HepG2 (cell line): ENCODE results near the gene AFDN. TPM values are rescaled to one million over a fixed set of nuclear protein-coding genes. Genes with fewer than 3 reads are reported as not detected.
A peak's percentile ranks its signal among the peaks of the same experiment; 100 is the strongest.

ENCODE experiments used
- ATAC-seq: fragments of 200-7000 bp; cut with Tn5 transposase; 3 replicates; pipeline ENCODE4 v1.9.1; 2020; ENCODE audit warnings: mild to moderate bottlenecking, moderate library complexity
- BruUV-seq: library from RNA; stranded (reverse); fragments of 400-500 nt; replicated peaks from 2 replicates; lab custom pipeline; 2021; lab: Mats Ljungman, UMichigan
- CTCF ChIA-PET: fragments of 300-600 bp; formaldehyde crosslinking; extraction: SDS; loops from one replicate; lab custom pipeline; 2021; ENCODE audit warnings: low total read pairs, inconsistent platforms, low intra/inter-chr PET ratio; lab: Yijun Ruan, JAX
- POLR2A ChIA-PET: fragments of 350-600 bp; sonication (Branson Sonifier 250); formaldehyde crosslinking; loops from one replicate; lab custom pipeline; 2020; ENCODE audit warnings: antibody characterized with exemption, inconsistent platforms; lab: Yijun Ruan, JAX
- DNase-seq: peaks from one replicate; pipeline ENCODE4 v3.0.0-alpha.2; 2015; ENCODE audit warnings: low spot score
- FAIRE-seq: peaks from 3 replicates; lab custom pipeline; 2011; peaks lifted over from hg19 to GRCh38; lab: Jason Lieb, UNC
- H2AFZ ChIP-seq: one replicate; pipeline ENCODE4 v1.6.1; 2011; ENCODE audit warnings: low read length, inconsistent platforms
- H3K27ac ChIP-seq: fragments of 300-600 bp; 3 replicates; pipeline ENCODE4 v1.8.0; 2011; ENCODE audit warnings: mixed run types, mild to moderate bottlenecking, mixed read lengths, low read length, inconsistent platforms; ENCODE audit not compliant: insufficient read depth; ENCODE audit errors: extremely low read length
- H3K27me3 ChIP-seq, 2 experiments: fragments of 200-600 bp in 1 of 2; 2 replicates in 1 of 2; 3 replicates in 1 of 2; pipeline versions ENCODE4 v1.6.0 to v1.8.0; 2011; ENCODE audit warnings: low read length in 2 of 2, mild to moderate bottlenecking in 2 of 2, moderate library complexity in 2 of 2, inconsistent platforms in 1 of 2; ENCODE audit not compliant: insufficient read depth in 2 of 2, control insufficient read depth in 1 of 2
- H3K36me3 ChIP-seq, 2 experiments: fragments of 200-600 bp in 1 of 2; replicated peaks in 1 of 2; 2 replicates in 1 of 2; 3 replicates in 1 of 2; pipeline versions ENCODE4 v1.5.1 to v1.8.0; 2011; ENCODE audit warnings: low read length in 2 of 2, inconsistent platforms in 1 of 2; ENCODE audit not compliant: insufficient read depth in 2 of 2, control insufficient read depth in 1 of 2
- H3K4me1 ChIP-seq: 2 replicates; pipeline ENCODE4 v1.5.1; 2012; ENCODE audit warnings: low read length, inconsistent platforms; ENCODE audit not compliant: insufficient read depth
- H3K4me2 ChIP-seq: 2 replicates; pipeline ENCODE4 v1.6.0; 2011; ENCODE audit warnings: low read depth, low read length, inconsistent platforms
- H3K4me3 ChIP-seq, 3 experiments: fragments of 200-600 bp in 1 of 3; sonication (generic), shearing (Covaris generic) in 1 of 3; replicated peaks in 1 of 3; 2 replicates each; pipeline ENCODE4 v1.5.1; 2011 to 2016; ENCODE audit warnings: low read length in 3 of 3, inconsistent platforms in 2 of 3, low read depth in 2 of 3, mild to moderate bottlenecking in 2 of 3, control low read depth in 1 of 3, mixed read lengths in 1 of 3; ENCODE audit not compliant: insufficient read depth in 1 of 3
- H3K79me2 ChIP-seq: one replicate; pipeline ENCODE4 v1.6.1; 2011; ENCODE audit warnings: low read length, inconsistent platforms; ENCODE audit not compliant: insufficient read depth
- H3K9ac ChIP-seq: 2 replicates; pipeline ENCODE4 v1.6.0; 2011; ENCODE audit warnings: mild to moderate bottlenecking, low read depth, low read length, inconsistent platforms; ENCODE audit not compliant: insufficient read depth
- H3K9me3 ChIP-seq: 2 replicates; pipeline ENCODE4 v1.5.1; 2012; ENCODE audit warnings: mild to moderate bottlenecking, low read length
- H4K20me1 ChIP-seq: 2 replicates; pipeline ENCODE4 v1.6.0; 2011; ENCODE audit warnings: inconsistent platforms, mild to moderate bottlenecking, low read length, moderate library complexity; ENCODE audit not compliant: insufficient read depth
- ELF3 ChIP-seq: IDR thresholded peaks from 2 replicates; pipeline ENCODE4 v1.6.1; 2016; ENCODE audit warnings: missing genetic modification reagents, missing compliant biosample characterization
- MZF1 ChIP-seq: sonication (generic); formaldehyde crosslinking; IDR thresholded peaks from 2 replicates; pipeline ENCODE4 v1.8.1; 2023; ENCODE audit warnings: mild to moderate bottlenecking, missing genetic modification reagents, borderline replicate concordance
- NFKB2 ChIP-seq: sonication (generic); formaldehyde crosslinking; IDR thresholded peaks from 2 replicates; pipeline ENCODE4 v1.4.0; 2020; ENCODE audit warnings: missing genetic modification reagents, borderline replicate concordance
- SAP130 ChIP-seq: IDR thresholded peaks from 2 replicates; pipeline ENCODE4 v1.6.1; 2016; ENCODE audit warnings: low read depth
- WGBS: methylation state at CpG from one replicate; pipeline ENCODE4 v1.1.6; 2017; ENCODE audit warnings: low lambda C conversion rate; 5-methylcytosine and 5-hydroxymethylcytosine counted together
- in situ Hi-C: cut with HindIII; loops from 2 replicates; pipeline ENCODE4 v1.10.0; 2017; ENCODE audit warnings: low pct_unique_long_range_greater_than_20kb; ENCODE audit not compliant: extremely low pct_ligation_motif_present
- intact Hi-C: fragments of 100-400 bp; cut with micrococcal nuclease; formaldehyde crosslinking; loops from one replicate; pipeline ENCODE4 v1.10.0; 2022; ENCODE audit not compliant: unreplicated experiment
- polyA plus RNA-seq, 8 experiments: library from polyadenylated mRNA; depleted of rRNA in 3 of 8; stranded (reverse) in 7 of 8; unstranded in 1 of 8; fragments of >200 nt; fragmentation: Illumina TruSeq in 4 of 8; extraction: Trizol in 4 of 8; gene quantifications; 2 replicates each; pipeline versions ENCODE4 v1.2.1 to v1.2.3, GENCODE V29; 2011 to 2016; ENCODE audit warnings: low read depth in 4 of 8, missing spikeins in 1 of 8, mixed read lengths in 1 of 8; ENCODE audit not compliant: insufficient read depth in 1 of 8
- total RNA-seq, 5 experiments: library from RNA; depleted of rRNA; stranded (reverse); fragments of >200 nt; fragmentation: Illumina TruSeq; extraction: Trizol; gene quantifications; 2 replicates each; pipeline ENCODE4 v1.2.3, GENCODE V29; 2016; ENCODE audit warnings: low read depth in 1 of 5
- TF ChIP-seq, protein P1 (sequence below): sonication (generic); formaldehyde crosslinking; IDR thresholded peaks from 2 replicates; pipeline ENCODE4 v1.5.1; 2020; ENCODE audit warnings: missing genetic modification reagents, mild to moderate bottlenecking, borderline replicate concordance
- TF ChIP-seq, protein P2 (sequence below): IDR thresholded peaks from 2 replicates; pipeline ENCODE4 v1.6.1; 2016; ENCODE audit warnings: low read depth, control low read depth

Gene AFDN
- total and polyA plus RNA-seq, 2 of the 13 experiments (the other 11 are each of a cell fraction or from before 2014, with no cell fraction given): 136 to 151 TPM

DNA sequence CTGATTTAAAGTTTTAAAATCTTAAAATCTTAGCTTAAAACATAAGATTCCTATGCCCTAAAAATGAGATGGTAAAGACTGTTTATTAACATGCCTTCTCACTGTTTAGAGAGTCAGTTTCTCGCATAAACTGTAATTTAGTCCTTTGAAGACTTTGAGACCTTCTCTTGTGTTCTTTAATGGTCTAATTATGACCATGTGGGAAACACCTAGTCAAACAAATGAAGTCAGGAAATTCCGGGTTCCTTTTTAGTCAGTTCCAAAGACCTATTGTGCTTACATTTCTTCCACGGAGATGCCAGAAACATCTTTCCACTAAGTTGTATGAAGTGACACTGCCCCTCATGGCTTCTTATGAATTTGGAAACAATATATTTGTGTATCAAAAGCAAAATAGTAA is 106.6 kb downstream of the AFDN start:
- no peak overlapping the region; a peak in 2 of 6 replicates for H3K4me3 ChIP-seq
- H3K4me1 ChIP-seq: peaks cover 55% of the 10 kb centered on the region
- no peak for ATAC-seq
- WGBS: 24% methylated on average over 3 of the region's 3 CpGs
- peak overlapping the region; percentile 77 for H3K27ac ChIP-seq
- no peaks in the 10 kb centered on the region for H3K27me3 ChIP-seq
- FAIRE-seq: no peak
- no peak overlapping the region for H2AFZ ChIP-seq
- no TSS peak for BruUV-seq
- peak overlapping the region; percentile 45 for H3K9ac ChIP-seq
- H4K20me1 ChIP-seq: no peaks in the 10 kb centered on the region
- peaks cover 23% of the 10 kb centered on the region for H3K79me2 ChIP-seq
- peak overlapping the region; percentile 80 for H3K4me2 ChIP-seq
- intact Hi-C loops: loop anchor here (2.0 kb wide), 1 partner anchor 32 kb away; no protein-coding TSS in a partner anchor
- TF ChIP-seq ELF3 (0 out of 2 replicates have a peak, but pooled peaks have one; percentile 9), SAP130 (CRISPR knock-in tag) (peak; percentile 18; the same call in 1 of the 2 replicates), MZF1 (CRISPR knock-in tag) (no peak), NFKB2 (CRISPR knock-in tag) (no peak)
- TF ChIP-seq, protein P1, sequence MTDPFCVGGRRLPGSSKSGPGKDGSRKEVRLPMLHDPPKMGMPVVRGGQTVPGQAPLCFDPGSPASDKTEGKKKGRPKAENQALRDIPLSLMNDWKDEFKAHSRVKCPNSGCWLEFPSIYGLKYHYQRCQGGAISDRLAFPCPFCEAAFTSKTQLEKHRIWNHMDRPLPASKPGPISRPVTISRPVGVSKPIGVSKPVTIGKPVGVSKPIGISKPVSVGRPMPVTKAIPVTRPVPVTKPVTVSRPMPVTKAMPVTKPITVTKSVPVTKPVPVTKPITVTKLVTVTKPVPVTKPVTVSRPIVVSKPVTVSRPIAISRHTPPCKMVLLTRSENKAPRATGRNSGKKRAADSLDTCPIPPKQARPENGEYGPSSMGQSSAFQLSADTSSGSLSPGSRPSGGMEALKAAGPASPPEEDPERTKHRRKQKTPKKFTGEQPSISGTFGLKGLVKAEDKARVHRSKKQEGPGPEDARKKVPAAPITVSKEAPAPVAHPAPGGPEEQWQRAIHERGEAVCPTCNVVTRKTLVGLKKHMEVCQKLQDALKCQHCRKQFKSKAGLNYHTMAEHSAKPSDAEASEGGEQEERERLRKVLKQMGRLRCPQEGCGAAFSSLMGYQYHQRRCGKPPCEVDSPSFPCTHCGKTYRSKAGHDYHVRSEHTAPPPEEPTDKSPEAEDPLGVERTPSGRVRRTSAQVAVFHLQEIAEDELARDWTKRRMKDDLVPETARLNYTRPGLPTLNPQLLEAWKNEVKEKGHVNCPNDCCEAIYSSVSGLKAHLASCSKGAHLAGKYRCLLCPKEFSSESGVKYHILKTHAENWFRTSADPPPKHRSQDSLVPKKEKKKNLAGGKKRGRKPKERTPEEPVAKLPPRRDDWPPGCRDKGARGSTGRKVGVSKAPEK (CRISPR knock-in tag): peak; percentile 0; the same call in 1 of the 2 replicates
- TF ChIP-seq, protein P2, sequence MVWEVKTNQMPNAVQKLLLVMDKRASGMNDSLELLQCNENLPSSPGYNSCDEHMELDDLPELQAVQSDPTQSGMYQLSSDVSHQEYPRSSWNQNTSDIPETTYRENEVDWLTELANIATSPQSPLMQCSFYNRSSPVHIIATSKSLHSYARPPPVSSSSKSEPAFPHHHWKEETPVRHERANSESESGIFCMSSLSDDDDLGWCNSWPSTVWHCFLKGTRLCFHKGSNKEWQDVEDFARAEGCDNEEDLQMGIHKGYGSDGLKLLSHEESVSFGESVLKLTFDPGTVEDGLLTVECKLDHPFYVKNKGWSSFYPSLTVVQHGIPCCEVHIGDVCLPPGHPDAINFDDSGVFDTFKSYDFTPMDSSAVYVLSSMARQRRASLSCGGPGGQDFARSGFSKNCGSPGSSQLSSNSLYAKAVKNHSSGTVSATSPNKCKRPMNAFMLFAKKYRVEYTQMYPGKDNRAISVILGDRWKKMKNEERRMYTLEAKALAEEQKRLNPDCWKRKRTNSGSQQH (CRISPR knock-in tag): no peak
- TF ChIP-seq, all 625 proteins: peak for 3
- POLR2A ChIA-PET: interaction anchor here (0.7 to 2.9 kb wide), 6 partner anchors 31 to 642 kb away, joined by 3 to 22 read pairs (median 3); partner anchors contain the start of gene UNC93A
- in situ Hi-C loops: no loop called here
- Histone ChIP-seq H3K36me3 (peaks cover 21 to 60% of the 10 kb centered on the region in 2 experiments), H3K9me3 (no peaks in the 10 kb centered on the region)
- peak; percentile 43 for DNase-seq
- CTCF ChIA-PET: no interaction called here
